ENCODE data around the gene APP.

Gene APP

DNA sequence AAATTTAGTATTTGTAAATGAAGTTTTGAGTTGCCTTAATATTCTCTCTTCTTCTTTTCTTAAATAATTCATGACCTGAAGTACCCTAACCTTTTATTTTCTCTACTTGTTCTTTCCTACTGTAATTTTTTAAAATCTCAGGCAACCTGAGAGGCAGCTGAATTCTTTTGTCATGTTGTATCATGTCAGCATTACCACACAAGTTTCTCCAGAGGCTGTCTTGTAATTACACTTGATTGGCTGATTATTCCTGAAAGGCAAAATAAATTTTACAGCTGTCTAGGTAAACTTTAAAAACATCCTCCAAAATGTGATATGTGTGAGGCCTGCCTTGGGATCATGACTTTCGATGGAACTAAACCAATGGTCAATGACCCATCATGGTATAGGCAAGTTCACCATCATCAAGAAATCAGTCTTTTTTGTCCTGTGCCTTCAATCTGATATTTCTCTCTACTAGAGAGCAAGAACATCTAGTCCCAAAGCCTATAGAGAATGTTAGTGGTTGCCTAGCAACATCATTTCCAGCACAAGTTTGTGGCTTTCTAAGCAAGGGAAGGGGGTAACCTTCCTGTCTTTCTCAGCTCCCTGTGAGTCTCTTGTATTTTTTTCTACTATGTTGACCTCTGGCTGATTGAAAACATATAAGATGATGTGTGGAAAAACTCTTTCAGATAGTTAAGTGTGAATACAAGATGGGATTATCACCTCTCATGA is 320.3 kb downstream of the APP start:
- Histone ChIP-seq H3K27ac (ENCODE audit: low read length) (no peak overlapping the region), H3K27me3 (ENCODE audit: insufficient read depth, low read length, poor library complexity) (no peaks in the 10 kb centered on the region), H3K9me3 (ENCODE audit: insufficient read depth, low read length, severe bottlenecking) (peaks cover 6% of the 10 kb centered on the region), H3K4me3 (ENCODE audit: low read depth in 1 of 2, low read length in 2 of 2) (no peak overlapping the region), H2AFZ (ENCODE audit: low read depth, low read length) (no peak overlapping the region), H3K79me2 (ENCODE audit: insufficient read depth, low read length) (no peaks in the 10 kb centered on the region), H4K20me1 (ENCODE audit: insufficient read depth, low read length) (no peaks in the 10 kb centered on the region), H3K4me2 (ENCODE audit: insufficient read depth, low read length) (no peak overlapping the region), H3K4me1 (ENCODE audit: insufficient read depth, low read length) (no peaks in the 10 kb centered on the region), H3K9ac (ENCODE audit: low read depth, low read length) (no peak overlapping the region), H3K36me3 (ENCODE audit: insufficient read depth, low read length) (no peaks in the 10 kb centered on the region)
- TF ChIP-seq EZH2 (IDR thresholded peaks at IDR 0.05; ENCODE audit: borderline replicate concordance, low read depth, low read length, severe bottlenecking) = no peak
- TF ChIP-seq, protein P1, sequence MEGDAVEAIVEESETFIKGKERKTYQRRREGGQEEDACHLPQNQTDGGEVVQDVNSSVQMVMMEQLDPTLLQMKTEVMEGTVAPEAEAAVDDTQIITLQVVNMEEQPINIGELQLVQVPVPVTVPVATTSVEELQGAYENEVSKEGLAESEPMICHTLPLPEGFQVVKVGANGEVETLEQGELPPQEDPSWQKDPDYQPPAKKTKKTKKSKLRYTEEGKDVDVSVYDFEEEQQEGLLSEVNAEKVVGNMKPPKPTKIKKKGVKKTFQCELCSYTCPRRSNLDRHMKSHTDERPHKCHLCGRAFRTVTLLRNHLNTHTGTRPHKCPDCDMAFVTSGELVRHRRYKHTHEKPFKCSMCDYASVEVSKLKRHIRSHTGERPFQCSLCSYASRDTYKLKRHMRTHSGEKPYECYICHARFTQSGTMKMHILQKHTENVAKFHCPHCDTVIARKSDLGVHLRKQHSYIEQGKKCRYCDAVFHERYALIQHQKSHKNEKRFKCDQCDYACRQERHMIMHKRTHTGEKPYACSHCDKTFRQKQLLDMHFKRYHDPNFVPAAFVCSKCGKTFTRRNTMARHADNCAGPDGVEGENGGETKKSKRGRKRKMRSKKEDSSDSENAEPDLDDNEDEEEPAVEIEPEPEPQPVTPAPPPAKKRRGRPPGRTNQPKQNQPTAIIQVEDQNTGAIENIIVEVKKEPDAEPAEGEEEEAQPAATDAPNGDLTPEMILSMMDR (IDR thresholded peaks at IDR 0.05; ENCODE audit: borderline replicate concordance, extremely low read depth, low read length, poor library complexity, severe bottlenecking) = no peak
- no peak for DNase-seq
- ATAC-seq (ENCODE audit: insufficient read depth, low read depth) = peak; percentile 54; the same call in 1 of the 3 replicates

DNA sequence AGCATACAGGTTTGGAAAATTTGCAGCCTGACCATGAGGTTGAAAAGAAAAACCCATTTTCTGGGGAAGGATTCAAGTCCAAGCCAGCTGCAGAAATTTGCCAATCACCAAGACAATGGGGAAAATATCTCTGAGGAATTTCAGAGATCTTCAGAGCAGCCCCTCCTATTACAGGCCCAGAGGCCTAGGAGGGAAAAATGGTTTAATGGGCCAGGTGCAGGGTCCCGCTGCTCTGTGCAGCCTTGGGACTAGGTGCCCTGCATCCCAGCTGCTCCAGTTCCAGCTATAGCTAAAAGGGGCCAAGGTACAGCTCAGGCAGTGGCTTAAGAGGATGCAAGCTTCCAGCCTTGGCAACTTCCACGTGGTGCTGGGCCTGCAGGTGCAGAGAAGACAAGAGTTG is 322.3 kb downstream of the APP start:
- Histone ChIP-seq H3K9ac (ENCODE audit: low read depth, low read length) (no peak overlapping the region), H4K20me1 (ENCODE audit: insufficient read depth, low read length) (no peaks in the 10 kb centered on the region), H3K4me3 (ENCODE audit: low read depth in 1 of 2, low read length in 2 of 2) (no peak overlapping the region), H3K9me3 (ENCODE audit: insufficient read depth, low read length, severe bottlenecking) (peaks cover 6% of the 10 kb centered on the region), H2AFZ (ENCODE audit: low read depth, low read length) (no peak overlapping the region), H3K4me2 (ENCODE audit: insufficient read depth, low read length) (no peak overlapping the region), H3K27ac (ENCODE audit: low read length) (no peak overlapping the region), H3K79me2 (ENCODE audit: insufficient read depth, low read length) (no peaks in the 10 kb centered on the region), H3K36me3 (ENCODE audit: insufficient read depth, low read length) (no peaks in the 10 kb centered on the region), H3K27me3 (ENCODE audit: insufficient read depth, low read length, poor library complexity) (no peaks in the 10 kb centered on the region), H3K4me1 (ENCODE audit: insufficient read depth, low read length) (no peaks in the 10 kb centered on the region)
- TF ChIP-seq EZH2 (IDR thresholded peaks at IDR 0.05; ENCODE audit: borderline replicate concordance, low read depth, low read length, severe bottlenecking) = no peak
- TF ChIP-seq, protein P1 (IDR thresholded peaks at IDR 0.05; ENCODE audit: borderline replicate concordance, extremely low read depth, low read length, poor library complexity, severe bottlenecking) = no peak
- ATAC-seq (ENCODE audit: insufficient read depth, low read depth) = no peak
- no peak for DNase-seq

DNA sequence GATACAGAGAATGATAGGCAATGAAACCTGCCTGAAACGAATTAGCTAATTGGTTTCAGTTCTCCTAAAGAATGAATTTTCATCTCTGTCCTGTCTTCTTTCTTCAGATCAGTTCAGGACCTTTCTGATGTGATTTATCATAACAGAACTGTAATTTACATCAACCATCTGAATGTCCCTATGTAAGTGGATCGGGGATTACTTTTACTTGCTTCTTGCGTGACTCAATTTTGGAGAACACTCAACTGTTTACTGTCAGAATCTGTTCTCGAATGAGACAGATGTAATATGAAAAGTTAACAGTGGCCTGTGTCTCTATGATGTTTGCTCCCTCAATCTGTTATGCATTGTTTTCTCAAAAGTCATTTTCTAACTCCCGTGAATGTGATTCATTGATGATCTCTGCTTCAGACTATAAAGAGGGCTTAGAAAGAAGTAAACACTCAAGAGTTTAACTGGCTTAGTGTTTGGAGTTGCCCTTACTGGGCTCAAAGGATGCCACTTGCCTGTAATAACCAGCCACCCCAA is 324.8 kb downstream of the APP start:
- no peak for DNase-seq
- no peaks in the 10 kb centered on the region for H3K36me3 ChIP-seq (ENCODE audit: insufficient read depth, low read length)
- H3K27me3 ChIP-seq (ENCODE audit: insufficient read depth, low read length, poor library complexity) = no peaks in the 10 kb centered on the region
- no peaks in the 10 kb centered on the region for H3K79me2 ChIP-seq (ENCODE audit: insufficient read depth, low read length)
- peaks cover 6% of the 10 kb centered on the region for H3K9me3 ChIP-seq (ENCODE audit: insufficient read depth, low read length, severe bottlenecking)
- no peaks in the 10 kb centered on the region for H3K4me1 ChIP-seq (ENCODE audit: insufficient read depth, low read length)
- H4K20me1 ChIP-seq (ENCODE audit: insufficient read depth, low read length) = no peaks in the 10 kb centered on the region
- no peak overlapping the region for H2AFZ ChIP-seq (ENCODE audit: low read depth, low read length)
- no peak overlapping the region for H3K9ac ChIP-seq (ENCODE audit: low read depth, low read length)
- no peak overlapping the region for H3K4me2 ChIP-seq (ENCODE audit: insufficient read depth, low read length)
- no peak overlapping the region for H3K27ac ChIP-seq (ENCODE audit: low read length)
- ATAC-seq (ENCODE audit: insufficient read depth, low read depth) = no peak
- H3K4me3 ChIP-seq (ENCODE audit: low read depth in 1 of 2, low read length in 2 of 2) = no peak overlapping the region
- TF ChIP-seq, protein P1 (IDR thresholded peaks at IDR 0.05; ENCODE audit: borderline replicate concordance, extremely low read depth, low read length, poor library complexity, severe bottlenecking) = no peak
- no peak for TF ChIP-seq EZH2 (IDR thresholded peaks at IDR 0.05; ENCODE audit: borderline replicate concordance, low read depth, low read length, severe bottlenecking)
